Measurements from ENCODE around the gene SGO2.

DNA sequence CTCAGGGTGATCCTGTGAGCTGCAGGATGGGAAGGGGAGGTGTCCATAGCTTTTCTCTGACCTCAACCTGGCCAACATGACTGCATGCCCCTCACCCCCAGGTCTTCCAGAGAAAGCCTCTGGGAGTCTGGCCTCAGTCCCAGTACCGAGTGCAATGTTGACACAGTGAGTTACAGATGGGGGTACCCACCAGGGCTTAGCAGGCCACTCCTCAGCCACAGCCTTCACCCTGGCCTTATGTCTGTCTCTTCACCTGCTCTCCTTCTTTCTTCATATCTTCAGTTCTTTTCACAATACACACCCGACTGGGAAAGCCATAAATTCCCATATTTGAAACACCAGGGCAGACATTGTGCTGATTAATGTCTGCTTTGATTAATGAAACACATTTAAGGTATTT is 93.3 kb downstream of the SGO2 start:
- TF ChIP-seq EZH2 (IDR thresholded peaks at IDR 0.05), result no peak
- no peak; the same call in 1 of the 2 replicates for TF ChIP-seq POLR2AphosphoS5 (IDR thresholded peaks at IDR 0.05; ENCODE audit: borderline replicate concordance, low read depth, low read length)
- TF ChIP-seq FOXP2 (optimal IDR thresholded peaks at IDR 0.05; ENCODE audit: control extremely low read depth, extremely low read length, insufficient read depth), result no peak

All from SK-N-MC (cell line).